ENCODE results near the gene ENGASE.

Gene ENGASE

DNA sequence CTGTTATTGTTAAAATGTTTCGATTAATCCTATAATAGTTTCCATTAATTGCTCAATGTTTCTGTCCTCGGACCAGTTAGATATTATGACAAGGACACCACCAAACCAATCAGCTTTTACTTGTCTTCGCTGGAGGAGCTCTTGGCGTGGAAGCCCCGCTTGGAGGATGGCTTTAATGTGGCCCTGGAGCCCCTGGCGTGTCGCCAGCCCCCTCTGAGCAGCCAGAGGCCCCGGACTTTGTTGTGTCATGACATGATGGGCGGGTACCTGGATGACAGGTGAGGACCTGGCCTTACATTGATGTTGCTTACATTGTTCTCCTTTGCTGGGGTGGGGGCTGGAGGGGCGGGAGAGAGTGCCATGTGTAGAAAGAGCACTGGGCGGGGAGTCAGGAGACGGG is 3.0 kb downstream of the ENGASE start:
- no peak overlapping the region for H3K4me3 ChIP-seq (replicated peaks; ENCODE audit: low read depth, low read length)
- TF ChIP-seq CTCF (IDR thresholded peaks at IDR 0.05; ENCODE audit: insufficient read depth, low read length, poor library complexity, severe bottlenecking) = no peak
- DNase-seq (ENCODE audit: extremely low read depth, insufficient read length) = no peak

GRCh38 chr17:79078476-79079190 is 4.0 kb downstream of the ENGASE start:
- TF ChIP-seq CTCF (IDR thresholded peaks at IDR 0.05; ENCODE audit: insufficient read depth, low read length, poor library complexity, severe bottlenecking) = no peak
- Histone ChIP-seq H3K4me3 (replicated peaks; ENCODE audit: low read depth, low read length) (no peak overlapping the region), H3K36me3 (ENCODE audit: control insufficient read depth, insufficient read depth, low read length) (peaks cover 18% of the 10 kb centered on the region), H3K27me3 (replicated peaks; ENCODE audit: control insufficient read depth, insufficient read depth, low read length) (no peaks in the 10 kb centered on the region)
- no peak for DNase-seq (ENCODE audit: extremely low read depth, insufficient read length)

More for the DNA sequence above, 3.0 kb downstream of the ENGASE start:
- Histone ChIP-seq H3K27me3 (replicated peaks; ENCODE audit: control insufficient read depth, insufficient read depth, low read length) (no peaks in the 10 kb centered on the region), H3K36me3 (ENCODE audit: control insufficient read depth, insufficient read depth, low read length) (peaks cover 12% of the 10 kb centered on the region)

DNA sequence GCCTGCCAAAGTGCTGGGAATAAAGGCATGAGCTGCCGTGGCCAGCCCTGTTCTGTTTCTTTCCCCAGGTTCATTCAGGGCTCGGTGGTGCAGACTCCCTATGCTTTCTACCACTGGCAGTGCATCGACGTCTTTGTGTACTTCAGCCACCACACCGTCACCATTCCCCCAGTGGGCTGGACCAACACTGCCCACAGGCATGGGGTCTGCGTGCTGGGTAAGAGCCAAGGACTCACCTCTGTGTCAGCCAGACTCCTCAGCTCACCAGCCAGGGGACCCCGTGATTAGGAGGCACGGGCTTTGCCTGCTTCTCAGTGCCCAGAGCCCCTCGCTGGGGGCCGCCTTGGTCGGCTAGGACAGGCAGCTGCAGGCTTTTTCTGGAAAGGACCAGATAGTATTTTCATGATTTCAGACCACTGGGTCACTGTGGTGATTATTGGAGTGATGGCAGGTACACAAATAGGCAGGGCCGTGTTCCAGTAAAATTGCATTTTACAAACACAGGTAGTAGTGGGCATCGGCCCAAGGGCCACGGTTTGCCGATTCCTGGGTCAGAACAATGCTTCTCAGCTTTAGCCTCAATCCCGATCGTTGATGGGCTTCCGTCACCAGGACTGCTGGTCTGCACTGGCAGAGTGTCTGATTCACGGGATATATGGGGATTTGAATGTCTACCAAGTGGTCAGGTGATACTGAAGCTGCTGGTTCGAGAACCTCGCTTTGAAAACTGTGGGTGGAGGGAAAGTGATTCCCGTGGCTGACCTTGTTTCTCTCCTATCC is 5.0 kb downstream of the ENGASE start:
- peaks cover 19% of the 10 kb centered on the region for H3K36me3 ChIP-seq (ENCODE audit: control insufficient read depth, insufficient read depth, low read length)
- TF ChIP-seq CTCF (IDR thresholded peaks at IDR 0.05; ENCODE audit: insufficient read depth, low read length, poor library complexity, severe bottlenecking) = no peak
- H3K4me3 ChIP-seq (replicated peaks; ENCODE audit: low read depth, low read length) = no peak overlapping the region
- no peaks in the 10 kb centered on the region for H3K27me3 ChIP-seq (replicated peaks; ENCODE audit: control insufficient read depth, insufficient read depth, low read length)
- no peak for DNase-seq (ENCODE audit: extremely low read depth, insufficient read length)

DNA sequence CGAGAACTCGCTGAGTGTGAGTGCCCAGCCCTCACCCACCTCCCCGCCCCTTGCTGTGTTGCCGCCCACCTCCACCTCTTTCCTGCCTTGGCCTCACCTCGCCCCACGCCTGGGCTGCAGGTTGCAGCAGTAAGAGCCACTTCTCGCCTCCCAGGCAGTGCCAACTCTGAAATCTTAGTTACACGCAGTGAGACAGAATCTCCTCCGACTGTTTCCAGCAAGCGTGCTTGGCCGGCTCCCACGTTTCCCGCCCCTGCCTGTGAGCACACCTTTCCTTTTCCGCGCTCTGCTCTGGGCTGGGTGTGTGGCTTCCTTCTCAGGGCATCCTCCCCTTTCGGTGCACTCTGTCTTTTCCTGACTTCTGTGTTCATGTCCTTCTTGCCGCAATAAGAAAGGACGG is 5.7 kb downstream of the ENGASE start:
- H3K36me3 ChIP-seq (ENCODE audit: control insufficient read depth, insufficient read depth, low read length) = peaks cover 22% of the 10 kb centered on the region
- H3K27me3 ChIP-seq (replicated peaks; ENCODE audit: control insufficient read depth, insufficient read depth, low read length) = no peaks in the 10 kb centered on the region
- H3K4me3 ChIP-seq (replicated peaks; ENCODE audit: low read depth, low read length) = no peak overlapping the region
- no peak for TF ChIP-seq CTCF (IDR thresholded peaks at IDR 0.05; ENCODE audit: insufficient read depth, low read length, poor library complexity, severe bottlenecking)
- DNase-seq (ENCODE audit: extremely low read depth, insufficient read length) = no peak

DNA sequence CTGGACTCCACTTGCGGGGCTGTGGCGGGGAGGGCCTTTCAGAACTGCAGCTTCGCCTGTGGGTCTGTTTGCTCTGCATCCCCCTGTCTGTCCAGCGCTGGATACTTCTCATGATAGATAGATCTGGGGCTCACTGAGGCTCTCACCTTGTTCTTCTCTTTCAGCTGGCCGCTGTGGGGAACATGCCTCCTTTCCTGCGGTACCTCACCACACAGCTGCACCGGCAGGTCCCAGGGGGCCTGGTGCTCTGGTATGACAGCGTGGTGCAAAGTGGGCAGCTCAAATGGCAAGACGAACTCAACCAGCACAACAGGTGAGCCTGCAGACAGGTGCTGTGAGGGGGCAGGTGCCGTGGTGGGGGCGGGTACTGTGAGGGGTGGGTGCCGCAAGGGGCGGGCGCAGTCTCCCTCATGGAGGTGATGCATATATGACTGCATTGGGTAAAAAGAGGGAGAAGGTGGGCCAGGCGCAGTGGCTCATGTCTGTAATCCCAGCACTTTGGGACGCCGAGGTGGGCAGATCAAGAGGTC is 6.2 kb downstream of the ENGASE start:
- peaks cover 22% of the 10 kb centered on the region for H3K36me3 ChIP-seq (ENCODE audit: control insufficient read depth, insufficient read depth, low read length)
- DNase-seq (ENCODE audit: extremely low read depth, insufficient read length) = no peak
- H3K4me3 ChIP-seq (replicated peaks; ENCODE audit: low read depth, low read length) = no peak overlapping the region
- TF ChIP-seq CTCF (IDR thresholded peaks at IDR 0.05; ENCODE audit: insufficient read depth, low read length, poor library complexity, severe bottlenecking) = no peak
- no peaks in the 10 kb centered on the region for H3K27me3 ChIP-seq (replicated peaks; ENCODE audit: control insufficient read depth, insufficient read depth, low read length)

Measured in GM06990 (cell line).